GM18508 (cell line): Measurements from ENCODE around the gene CHRM3.

ENCODE experiments used
- ATAC-seq: cut with Tn5 transposase; IDR thresholded peaks from one replicate; pipeline ENCODE4 v1.9.1; 2021; ENCODE audit warnings: moderate number of reproducible peaks; ENCODE audit not compliant: insufficient read depth, unreplicated experiment

CHRM3 gene

DNA sequence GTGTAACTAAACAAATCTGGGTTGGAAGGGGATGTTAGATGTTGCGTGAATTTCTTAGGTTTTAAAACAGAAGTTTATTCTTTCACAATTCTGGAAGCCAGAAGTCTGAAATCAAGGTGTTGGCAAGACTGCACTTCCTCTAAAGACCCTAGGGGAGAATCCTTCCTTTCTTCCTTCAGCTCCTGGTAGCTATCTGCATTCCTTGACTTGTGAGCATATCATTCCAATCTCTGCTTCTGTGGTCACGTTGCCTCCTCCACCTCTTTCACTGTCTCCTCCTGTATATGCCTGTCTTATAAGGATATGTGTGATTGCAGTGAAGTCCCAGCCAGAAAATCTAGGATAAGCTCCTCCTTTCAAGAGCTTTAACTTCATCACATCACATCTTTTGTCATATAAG lies 7.7 kb downstream of the CHRM3 start:
- no peak for ATAC-seq

DNA sequence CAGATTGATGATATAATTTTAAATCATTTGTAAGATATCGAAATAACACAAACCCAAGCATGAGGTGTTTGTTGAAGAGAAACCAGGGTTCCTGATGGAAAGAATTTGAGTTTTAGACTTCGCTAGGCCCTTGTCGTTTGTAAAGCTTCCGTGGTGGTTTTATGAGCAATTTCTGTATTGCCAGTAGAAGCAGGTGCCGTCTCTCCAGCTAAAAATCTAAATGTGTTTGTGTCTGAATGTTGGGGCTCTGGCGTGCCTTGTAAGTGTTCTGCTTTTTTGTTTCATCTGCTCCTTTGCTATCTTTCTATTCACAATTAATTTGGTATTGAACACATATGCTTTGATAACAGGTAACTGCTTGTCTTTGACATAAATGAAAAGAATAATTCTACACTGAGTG lies 27.5 kb downstream of the CHRM3 start:
- no peak for ATAC-seq

DNA sequence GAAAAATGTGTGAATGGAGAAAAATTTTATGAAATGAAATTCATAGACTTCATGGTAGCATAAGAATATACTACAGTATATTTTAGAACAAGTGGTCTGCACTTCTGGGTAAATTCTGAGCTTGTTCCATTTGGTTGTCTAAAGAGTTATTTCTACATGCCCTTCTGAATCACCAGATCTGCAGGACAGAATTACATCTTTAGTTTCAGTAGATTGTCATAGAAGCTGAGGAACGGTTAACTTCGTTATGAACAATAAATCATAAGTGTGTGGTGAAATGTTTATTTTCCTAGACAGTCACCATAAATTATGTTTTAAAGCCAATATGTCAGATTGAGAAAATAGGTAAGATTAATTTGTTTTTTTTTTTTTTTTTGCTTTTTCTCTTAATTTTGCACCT lies 30.9 kb downstream of the CHRM3 start:
- no peak for ATAC-seq

DNA sequence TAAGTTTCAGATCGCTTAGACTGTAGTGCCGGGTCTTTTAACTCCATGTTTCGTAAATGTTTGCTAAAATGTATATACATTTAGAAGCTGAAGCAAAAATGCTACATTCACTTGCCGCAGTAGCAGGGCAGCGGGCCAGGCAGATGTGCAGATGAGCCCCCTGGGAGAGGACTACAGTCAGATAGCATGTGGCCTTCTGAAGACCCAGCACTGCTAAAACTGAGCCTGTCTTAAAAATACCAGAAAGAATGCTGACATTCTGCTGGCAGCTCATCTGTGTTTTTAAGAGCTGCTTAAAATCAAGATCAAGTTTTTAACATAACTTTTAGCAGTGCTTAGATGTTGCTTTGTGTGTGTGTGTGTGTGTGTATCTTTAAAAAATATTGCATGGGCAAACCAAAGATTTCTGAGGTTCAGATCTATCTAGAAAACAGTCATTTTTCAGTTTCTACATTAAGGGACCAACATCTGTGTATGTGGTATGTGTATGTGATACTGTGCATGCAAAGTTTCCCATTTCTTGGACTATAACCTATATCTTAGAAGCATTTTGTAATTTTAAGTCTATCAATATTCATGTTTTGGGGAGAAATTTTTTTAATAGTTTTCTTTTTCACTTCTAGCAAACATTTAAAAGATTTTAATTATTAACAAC lies 31.7 kb downstream of the CHRM3 start:
- no peak for ATAC-seq

DNA sequence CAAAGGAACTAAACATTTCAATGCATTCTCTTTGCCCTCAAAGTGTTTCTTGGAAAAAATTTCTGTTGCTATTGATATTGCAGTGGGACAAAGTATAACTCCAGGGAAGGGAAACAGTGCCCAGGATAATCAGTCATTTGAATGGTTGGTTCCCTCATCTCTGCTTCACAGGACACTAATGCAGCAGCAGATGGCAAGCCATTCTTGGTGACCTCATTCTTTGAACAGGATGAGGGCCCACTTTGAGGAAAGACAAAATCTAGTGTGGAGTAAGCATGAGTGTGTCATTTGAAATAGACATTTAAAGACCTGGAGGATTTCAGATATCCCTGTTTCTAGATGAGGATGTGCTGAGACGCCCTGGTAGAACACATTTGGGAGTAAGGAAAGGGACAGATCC lies 32.3 kb downstream of the CHRM3 start:
- no peak for ATAC-seq

DNA sequence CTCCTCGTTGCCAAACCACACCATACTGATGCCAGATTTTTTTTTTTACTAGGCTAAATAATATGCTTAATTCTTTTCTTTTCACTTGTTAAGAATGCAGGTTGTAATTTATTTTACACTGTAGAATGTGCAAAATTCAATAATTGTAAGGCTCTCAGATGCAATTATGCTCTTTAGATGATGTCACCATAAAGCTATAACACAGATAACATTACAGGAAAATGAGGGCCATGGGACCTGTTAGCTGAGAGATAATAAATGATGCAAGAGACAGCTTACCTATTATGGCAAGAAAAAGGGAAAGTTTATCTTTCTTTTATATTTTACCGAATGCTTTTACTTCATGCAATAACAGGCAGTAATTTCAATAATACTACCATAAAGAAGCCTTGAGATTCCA lies 35.4 kb downstream of the CHRM3 start:
- ATAC-seq, result no peak

DNA sequence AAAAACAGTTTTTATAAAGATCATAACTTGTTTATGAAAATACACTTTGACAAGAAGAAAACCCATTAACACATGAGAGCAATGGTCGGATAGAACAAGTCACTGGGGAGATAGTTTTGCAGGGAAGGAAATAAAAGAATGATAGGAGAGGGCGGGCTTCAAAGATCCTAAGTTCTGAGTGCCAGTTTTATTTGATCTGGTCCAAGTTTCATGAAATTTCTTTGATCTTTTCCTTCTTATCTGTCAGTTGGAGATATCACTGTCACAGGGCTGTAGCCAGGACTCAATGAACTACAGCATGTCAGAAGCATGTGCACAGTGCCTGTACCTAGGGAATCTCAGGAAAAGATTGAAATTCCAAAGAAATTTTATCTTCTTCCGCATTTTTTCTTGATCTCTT lies 36.5 kb downstream of the CHRM3 start:
- no peak for ATAC-seq

DNA sequence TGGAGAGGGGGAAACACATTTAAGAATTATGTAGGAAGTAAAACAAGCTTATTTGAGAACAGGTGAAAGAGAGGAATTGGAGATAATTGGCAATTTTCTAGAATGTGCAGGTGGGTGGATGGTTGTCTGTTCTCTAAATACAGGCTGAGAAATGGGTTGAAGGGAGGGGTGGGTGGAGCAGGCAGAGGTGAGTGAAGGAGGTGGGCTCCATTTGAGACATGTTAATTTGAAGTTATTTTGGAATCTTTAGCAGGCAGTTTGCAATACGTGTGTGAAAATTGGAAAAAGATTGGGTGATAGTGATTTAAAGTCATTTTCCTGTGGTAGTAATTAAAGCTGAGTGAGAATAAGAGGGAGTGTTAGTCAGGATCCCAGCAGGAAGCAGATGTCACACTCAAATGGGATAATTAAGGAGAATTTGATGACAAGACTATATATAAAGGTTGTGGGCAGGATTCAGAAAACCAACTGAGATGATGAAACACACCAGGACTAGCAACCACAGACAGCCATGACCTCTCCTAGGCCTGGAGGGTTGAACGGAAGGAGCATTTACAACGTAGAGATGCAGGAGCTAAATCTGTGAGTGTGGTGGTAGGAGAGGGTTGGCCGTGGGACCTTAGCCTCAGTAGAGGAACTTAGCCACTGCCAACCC lies 40.6 kb downstream of the CHRM3 start:
- no peak for ATAC-seq

DNA sequence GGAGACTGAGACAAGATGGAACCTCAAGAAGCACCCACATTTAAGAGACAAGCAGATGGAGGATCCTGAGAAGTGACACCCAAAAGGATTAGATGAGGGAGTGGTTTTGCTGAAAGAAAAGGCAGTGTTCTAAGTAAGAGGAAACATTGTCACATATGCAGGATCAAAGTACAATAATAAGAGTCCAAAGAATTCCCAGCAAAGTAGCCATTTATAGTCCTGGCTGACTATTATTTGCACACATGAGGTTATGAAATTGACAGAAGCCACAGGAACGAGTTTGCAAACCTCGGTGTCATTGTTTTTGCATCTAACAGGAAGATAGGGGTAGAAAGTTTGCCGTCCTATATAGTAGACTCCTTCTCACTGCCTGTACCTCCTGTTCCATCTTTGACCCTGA lies 41.3 kb downstream of the CHRM3 start:
- ATAC-seq, result no peak

DNA sequence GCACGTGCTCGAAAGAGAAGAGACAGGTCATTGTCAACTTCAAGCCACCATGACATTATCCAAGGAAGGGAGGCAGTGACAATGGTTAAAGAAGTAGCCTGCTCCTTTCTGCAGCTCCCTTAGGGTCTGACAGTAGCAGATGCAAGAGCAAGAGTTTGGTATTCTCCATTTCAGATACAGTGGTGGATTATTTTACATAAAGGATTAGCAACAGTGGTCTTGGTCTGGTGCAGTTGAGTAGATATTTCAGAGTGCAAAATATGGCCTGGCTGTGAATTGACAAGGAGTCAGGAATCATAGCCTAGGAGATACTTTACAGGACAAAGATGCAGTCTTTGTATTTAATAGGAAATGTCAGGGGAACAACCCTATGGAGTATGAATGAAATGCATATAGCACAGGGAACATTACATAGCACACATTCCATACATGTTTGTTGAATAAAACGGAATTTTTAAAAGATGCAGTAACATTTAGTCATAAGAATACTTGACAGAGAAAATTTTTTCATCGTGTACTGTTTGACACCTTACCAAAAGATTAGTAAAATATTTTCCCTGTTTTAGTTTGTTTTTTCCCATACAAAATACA lies 41.8 kb downstream of the CHRM3 start:
- ATAC-seq, result no peak

DNA sequence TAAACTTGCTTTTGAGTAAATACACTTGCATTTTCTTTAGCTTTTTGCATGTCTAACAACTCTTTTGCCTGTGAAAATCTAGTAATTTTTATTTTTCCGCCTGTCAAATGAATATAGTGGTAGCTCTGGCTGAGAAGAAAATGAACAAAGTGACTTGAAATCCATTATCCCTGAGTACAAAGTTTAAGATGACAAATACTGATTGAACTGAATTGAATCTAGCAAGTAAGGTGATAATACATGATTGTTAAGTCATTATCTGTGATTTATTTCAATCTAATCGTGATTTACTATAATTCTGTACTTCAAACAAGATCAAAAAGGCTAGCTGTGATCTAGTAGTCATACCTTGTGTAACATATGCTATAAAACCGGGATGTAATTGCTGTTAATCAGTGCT lies 42.8 kb downstream of the CHRM3 start:
- no peak for ATAC-seq

DNA sequence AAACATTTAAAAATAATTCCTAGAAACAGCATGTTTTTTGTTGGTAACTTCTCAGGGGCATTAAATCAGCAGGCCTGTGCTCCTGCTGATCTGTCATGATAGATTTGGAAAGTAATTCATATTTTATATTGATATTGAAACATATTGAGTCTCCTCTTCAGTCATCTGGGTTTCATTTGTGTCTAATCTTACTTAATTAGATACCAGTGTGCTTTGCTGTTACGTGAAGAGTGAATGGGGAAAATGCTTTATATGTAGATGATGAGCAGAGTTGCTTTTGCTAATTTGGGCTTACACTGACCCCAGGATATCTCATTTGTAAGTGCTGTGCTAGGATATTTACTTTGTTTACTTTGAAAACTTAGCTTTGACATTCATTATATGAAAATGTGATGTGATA lies 45.9 kb downstream of the CHRM3 start:
- ATAC-seq, result no peak

DNA sequence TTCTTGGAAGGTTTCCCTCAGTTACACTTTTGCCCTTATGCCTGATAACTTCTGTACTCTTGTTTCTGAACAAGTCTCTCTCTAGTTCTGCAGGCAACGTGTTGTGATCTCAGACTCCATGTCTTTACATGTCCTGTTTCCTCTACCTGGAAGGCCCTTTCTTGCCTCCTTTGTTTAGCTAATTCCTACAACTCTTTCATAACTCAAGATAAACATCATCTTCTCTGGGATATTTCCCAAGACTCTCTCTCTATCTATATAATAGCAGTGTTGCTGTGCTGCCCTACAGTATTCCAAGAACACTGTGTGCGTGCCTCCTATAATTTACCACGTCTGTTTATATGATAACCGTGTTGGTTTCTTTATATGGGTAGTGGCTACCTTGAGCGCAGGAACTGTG lies 47.8 kb downstream of the CHRM3 start:
- no peak for ATAC-seq
